DOHH2 (cell line): ENCODE measurements around the gene IGSF3.
"Not testable (repeated sequence)": the region's sequence is repeated elsewhere in the genome, so short reads cannot be mapped to it uniquely, and the experiment has no call there.

ENCODE experiments used
- EZH2phosphoT487 ChIP-seq: fragments of 200-600 bp; sonication (generic); IDR thresholded peaks from 2 replicates; pipeline ENCODE4 v1.6.1; 2017; ENCODE audit warnings: borderline replicate concordance, mild to moderate bottlenecking, antibody characterized with exemption, low read length, moderate library complexity, mixed read lengths
- TF ChIP-seq, protein P1 (sequence below): fragments of 200-600 bp; sonication (generic); IDR thresholded peaks from one replicate; pipeline ENCODE4 v1.5.1; 2014; ENCODE audit warnings: antibody characterized with exemption, mild to moderate bottlenecking, low read depth, low read length; ENCODE audit not compliant: poor library complexity, severe bottlenecking

DNA sequence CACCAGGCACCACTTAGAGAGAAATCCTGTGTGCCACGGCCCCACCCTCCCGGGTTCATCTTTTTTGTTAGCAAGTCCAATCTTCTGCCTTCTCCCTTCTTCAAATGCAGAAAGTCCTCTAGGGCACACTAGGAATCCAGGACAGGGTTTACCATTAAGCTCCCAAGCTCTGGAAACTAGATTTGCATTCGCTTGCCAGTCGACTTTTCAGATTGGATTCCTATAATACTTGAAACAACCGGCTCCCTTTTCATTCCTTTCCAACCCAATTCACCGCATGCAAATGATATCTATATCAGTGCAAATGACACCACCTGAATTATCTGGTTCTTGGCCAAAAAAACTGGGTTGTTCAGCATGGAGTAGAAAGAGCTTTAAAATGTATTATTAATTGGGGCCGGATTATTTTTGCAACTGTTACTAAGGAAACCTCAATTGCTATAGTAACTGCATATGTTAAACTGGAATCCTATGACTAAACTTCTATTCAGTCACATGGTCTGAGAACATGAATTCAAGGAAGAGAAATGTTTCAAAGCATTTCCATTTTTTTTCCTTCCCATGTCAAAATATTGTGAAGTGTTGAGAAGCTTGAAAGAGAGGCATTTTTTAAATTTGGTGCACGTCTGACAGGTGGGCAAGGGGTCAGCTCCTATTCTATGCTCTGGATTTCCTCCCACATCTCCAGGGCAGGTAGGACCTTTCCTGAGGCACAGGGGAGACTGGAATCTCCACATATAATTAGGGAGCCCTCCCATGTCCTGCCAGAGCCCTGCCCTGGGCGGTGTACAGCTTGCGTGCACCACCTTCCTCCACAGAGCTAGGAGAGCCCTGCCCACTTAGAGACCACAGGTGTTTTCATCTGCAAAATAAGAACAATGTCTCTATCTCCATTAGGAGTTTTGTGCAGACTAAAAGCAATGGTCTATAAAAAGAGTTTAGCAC lies 76.3 kb downstream of the IGSF3 start:
- TF ChIP-seq, protein P1, sequence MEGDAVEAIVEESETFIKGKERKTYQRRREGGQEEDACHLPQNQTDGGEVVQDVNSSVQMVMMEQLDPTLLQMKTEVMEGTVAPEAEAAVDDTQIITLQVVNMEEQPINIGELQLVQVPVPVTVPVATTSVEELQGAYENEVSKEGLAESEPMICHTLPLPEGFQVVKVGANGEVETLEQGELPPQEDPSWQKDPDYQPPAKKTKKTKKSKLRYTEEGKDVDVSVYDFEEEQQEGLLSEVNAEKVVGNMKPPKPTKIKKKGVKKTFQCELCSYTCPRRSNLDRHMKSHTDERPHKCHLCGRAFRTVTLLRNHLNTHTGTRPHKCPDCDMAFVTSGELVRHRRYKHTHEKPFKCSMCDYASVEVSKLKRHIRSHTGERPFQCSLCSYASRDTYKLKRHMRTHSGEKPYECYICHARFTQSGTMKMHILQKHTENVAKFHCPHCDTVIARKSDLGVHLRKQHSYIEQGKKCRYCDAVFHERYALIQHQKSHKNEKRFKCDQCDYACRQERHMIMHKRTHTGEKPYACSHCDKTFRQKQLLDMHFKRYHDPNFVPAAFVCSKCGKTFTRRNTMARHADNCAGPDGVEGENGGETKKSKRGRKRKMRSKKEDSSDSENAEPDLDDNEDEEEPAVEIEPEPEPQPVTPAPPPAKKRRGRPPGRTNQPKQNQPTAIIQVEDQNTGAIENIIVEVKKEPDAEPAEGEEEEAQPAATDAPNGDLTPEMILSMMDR: not testable (repeated sequence)
- TF ChIP-seq EZH2phosphoT487: not testable (repeated sequence)
